ENCODE results near the gene KIF19. TPM values are rescaled to one million over a fixed set of nuclear protein-coding genes. Genes with fewer than 3 reads are reported as not detected.
A peak's percentile ranks its signal among the peaks of the same experiment; 100 is the strongest.

Gene KIF19
- total and polyA plus RNA-seq, 5 donors = 0.14 to 0.88 (median 0.25) TPM

GRCh38 chr17:74354123-74354522, 28.1 kb downstream of the KIF19 start:
- Histone ChIP-seq H3K4me1 (ENCODE audit: control insufficient read depth, insufficient read depth, low read length) (no peaks in the 10 kb centered on the region), H3K4me3 (ENCODE audit: low read length) (no peak overlapping the region), H3K27ac (ENCODE audit: low read length) (no peak overlapping the region), H3K9me3 (ENCODE audit: control insufficient read depth, low read length) (no peaks in the 10 kb centered on the region), H3K27me3 (ENCODE audit: control insufficient read depth, insufficient read depth) (no peaks in the 10 kb centered on the region)
- intact Hi-C loops (cut with DNase I) = loop anchor here in 1 of 4 donors (5.0 kb wide), 1 partner anchor 47 kb away; no protein-coding TSS in a partner anchor
- DNase-seq = peak; percentile 55 to 78 (median 76)
- ATAC-seq = peak; percentile 17 to 43
- WGBS = 9% methylated on average over 29 of the region's 29 CpGs

DNA sequence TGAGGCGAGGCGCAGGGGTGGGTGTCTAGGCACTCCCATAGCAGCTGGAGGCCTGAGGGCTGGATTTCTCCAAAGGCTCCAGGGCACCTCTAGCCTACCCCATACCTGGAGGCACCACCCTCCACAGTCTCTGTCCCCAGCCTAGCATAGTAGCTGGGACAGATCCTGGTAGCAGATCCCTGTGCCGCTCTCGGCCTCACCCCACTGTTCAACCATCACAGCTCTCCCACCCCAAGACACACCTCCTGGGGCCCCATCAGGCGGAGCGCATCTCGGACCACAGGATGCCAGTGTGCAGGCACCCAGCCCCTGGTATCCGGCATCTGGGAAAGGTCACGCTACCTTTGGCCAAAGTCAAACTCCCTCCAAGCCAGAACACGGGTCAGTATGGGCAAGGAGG, 28.5 kb downstream of the KIF19 start:
- H3K27me3 ChIP-seq (ENCODE audit: control insufficient read depth, insufficient read depth) = no peaks in the 10 kb centered on the region
- H3K9me3 ChIP-seq (ENCODE audit: control insufficient read depth, low read length) = no peaks in the 10 kb centered on the region
- no peak overlapping the region for H3K27ac ChIP-seq (ENCODE audit: low read length)
- no peaks in the 10 kb centered on the region for H3K4me1 ChIP-seq (ENCODE audit: control insufficient read depth, insufficient read depth, low read length)
- DNase-seq (no peak), ATAC-seq (no peak)
- H3K4me3 ChIP-seq (ENCODE audit: low read length) = no peak overlapping the region
- intact Hi-C loops (cut with DNase I) = loop anchor here in 1 of 4 donors (5.0 kb wide), 1 partner anchor 47 kb away; no protein-coding TSS in a partner anchor
- WGBS = 79% methylated on average over 10 of the region's 10 CpGs

- 83% methylated on average over 8 of the region's 8 CpGs for WGBS
- no peak overlapping the region for H3K27ac ChIP-seq (ENCODE audit: low read length)
- no peak overlapping the region for H3K4me3 ChIP-seq (ENCODE audit: low read length)
- DNase-seq (no peak), ATAC-seq (no peak)
- H3K27me3 ChIP-seq (ENCODE audit: control insufficient read depth, insufficient read depth) = no peaks in the 10 kb centered on the region
- no peaks in the 10 kb centered on the region for H3K9me3 ChIP-seq (ENCODE audit: control insufficient read depth, low read length)
- no peaks in the 10 kb centered on the region for H3K4me1 ChIP-seq (ENCODE audit: control insufficient read depth, insufficient read depth, low read length)
- intact Hi-C loops (cut with DNase I) = no loop called here
Measured at GRCh38 chr17:74355065-74355464, 29.0 kb downstream of the KIF19 start.

DNA sequence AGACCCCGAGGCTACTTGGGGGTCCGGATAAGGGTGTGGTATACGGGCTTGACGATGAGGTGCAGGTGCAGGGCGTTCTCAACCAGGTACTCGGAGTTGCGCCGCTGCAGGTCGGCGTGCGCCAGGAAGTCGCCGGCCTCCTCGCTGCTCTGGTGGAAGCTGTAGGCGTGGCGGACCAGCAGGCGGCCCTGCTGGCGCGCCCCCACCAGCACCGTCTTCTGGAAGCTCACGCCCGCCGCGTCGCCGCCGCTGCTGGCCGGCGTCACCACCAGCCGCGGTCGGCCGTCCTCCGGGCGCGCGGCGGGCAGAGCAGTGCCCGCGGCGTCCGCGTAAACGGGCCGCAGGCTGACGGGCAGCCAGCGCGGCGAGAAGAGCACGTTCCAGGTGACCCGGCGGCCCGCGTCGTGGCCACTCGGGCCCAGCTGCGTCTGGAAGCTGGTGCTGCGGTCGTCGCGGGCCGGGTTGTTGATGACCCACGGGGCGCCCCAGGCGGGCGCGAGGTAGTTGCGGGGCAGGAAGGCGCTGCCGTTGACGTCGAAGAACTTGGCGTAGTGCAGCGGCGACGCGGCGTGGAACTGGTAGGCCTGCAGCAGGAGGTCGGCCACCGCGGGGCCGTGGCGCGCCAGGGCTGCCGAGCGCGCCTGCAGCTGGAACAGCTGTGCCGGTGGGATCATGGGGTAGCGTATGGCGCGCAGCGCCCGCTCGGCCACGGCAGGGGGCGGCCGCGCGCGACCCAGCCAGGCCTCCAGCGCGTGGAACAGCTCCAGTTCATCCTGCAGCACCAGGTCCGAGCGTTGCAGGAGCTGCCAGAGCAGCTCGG, 30.8 kb downstream of the KIF19 start:
- 3% methylated on average over 105 of the region's 105 CpGs for WGBS
- peak overlapping the region; percentile 3 for H3K4me3 ChIP-seq (ENCODE audit: low read length)
- no peaks in the 10 kb centered on the region for H3K27me3 ChIP-seq (ENCODE audit: control insufficient read depth, insufficient read depth)
- DNase-seq (peak in 1 of 3 donors; percentile 63), ATAC-seq (peak; percentile 10 to 34)
- intact Hi-C loops (cut with DNase I) = no loop called here
- no peaks in the 10 kb centered on the region for H3K4me1 ChIP-seq (ENCODE audit: control insufficient read depth, insufficient read depth, low read length)
- no peak overlapping the region for H3K27ac ChIP-seq (ENCODE audit: low read length)
- H3K9me3 ChIP-seq (ENCODE audit: control insufficient read depth, low read length) = no peaks in the 10 kb centered on the region

GRCh38 chr17:74357466-74357809, 31.4 kb downstream of the KIF19 start:
- Histone ChIP-seq H3K9me3 (ENCODE audit: control insufficient read depth, low read length) (no peaks in the 10 kb centered on the region), H3K4me3 (ENCODE audit: low read length) (peak overlapping the region; percentile 3), H3K27me3 (ENCODE audit: control insufficient read depth, insufficient read depth) (no peaks in the 10 kb centered on the region), H3K4me1 (ENCODE audit: control insufficient read depth, insufficient read depth, low read length) (no peaks in the 10 kb centered on the region), H3K27ac (ENCODE audit: low read length) (no peak overlapping the region)
- intact Hi-C loops (cut with DNase I) = no loop called here
- 18% methylated on average over 32 of the region's 32 CpGs for WGBS
- DNase-seq (no peak), ATAC-seq (no peak)

DNA sequence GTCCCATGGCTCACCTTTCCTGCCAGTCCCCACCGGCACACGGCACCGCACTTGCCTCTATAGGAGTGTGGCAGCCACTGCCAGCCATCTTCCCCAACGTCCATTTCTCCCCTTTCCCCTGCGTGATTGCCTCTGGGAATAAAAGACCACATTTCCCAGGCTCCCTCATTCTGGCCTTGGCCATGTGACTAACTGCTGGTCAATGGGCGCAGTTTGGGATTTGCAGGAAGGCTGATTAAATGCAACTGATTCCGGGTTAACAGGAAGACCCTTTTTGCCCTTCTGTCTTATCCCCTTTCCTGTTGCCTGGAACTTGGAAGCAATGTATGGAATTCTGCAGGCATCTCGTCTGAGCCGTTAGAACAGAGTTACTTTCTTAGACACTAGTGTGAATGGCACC, 32.7 kb downstream of the KIF19 start:
- Histone ChIP-seq H3K27ac (ENCODE audit: low read length) (no peak overlapping the region), H3K4me1 (ENCODE audit: control insufficient read depth, insufficient read depth, low read length) (no peaks in the 10 kb centered on the region), H3K4me3 (ENCODE audit: low read length) (no peak overlapping the region), H3K9me3 (ENCODE audit: control insufficient read depth, low read length) (no peaks in the 10 kb centered on the region), H3K27me3 (ENCODE audit: control insufficient read depth, insufficient read depth) (no peaks in the 10 kb centered on the region)
- 80% methylated on average over 9 of the region's 9 CpGs for WGBS
- intact Hi-C loops (cut with DNase I) = no loop called here
- ATAC-seq (no peak), DNase-seq (no peak)

- Histone ChIP-seq H3K27ac (ENCODE audit: low read length) (no peak overlapping the region), H3K9me3 (ENCODE audit: control insufficient read depth, low read length) (no peaks in the 10 kb centered on the region), H3K27me3 (ENCODE audit: control insufficient read depth, insufficient read depth) (no peaks in the 10 kb centered on the region), H3K4me1 (ENCODE audit: control insufficient read depth, insufficient read depth, low read length) (no peaks in the 10 kb centered on the region), H3K4me3 (ENCODE audit: low read length) (no peak overlapping the region)
- ATAC-seq = no peak
- intact Hi-C loops (cut with DNase I) = loop anchor here in 3 of 4 donors (5.0 to 10.0 kb wide), 2 partner anchors 58 to 145 kb away; partner anchors contain the start of gene TTYH2 (in 2 of the 3)
- DNase-seq = peak in 1 of 3 donors; percentile 38
- WGBS = 93% methylated on average over 22 of the region's 22 CpGs
Measured at GRCh38 chr17:74359916-74360315, 33.9 kb downstream of the KIF19 start.

DNA sequence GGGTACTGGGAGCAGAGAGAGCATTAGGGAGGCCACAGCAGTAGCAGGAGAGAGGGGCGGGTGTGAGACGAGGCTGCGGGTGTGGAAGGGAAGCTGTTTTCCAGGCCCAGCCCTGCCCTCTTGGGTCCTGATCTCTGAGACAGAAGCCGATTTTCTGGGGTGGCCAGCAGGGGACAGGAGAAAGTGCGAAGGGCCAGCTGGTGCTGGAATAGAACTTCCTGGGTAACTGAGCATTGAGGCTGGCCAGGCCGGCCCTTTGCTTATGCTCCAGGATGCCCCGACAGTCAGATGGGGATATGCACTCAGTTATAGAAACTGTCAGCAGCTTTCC, 34.8 kb downstream of the KIF19 start:
- intact Hi-C loops (cut with DNase I) = loop anchor here in 3 of 4 donors (5.0 to 10.0 kb wide), 2 partner anchors 59 to 146 kb away; partner anchors contain the start of gene TTYH2 (in 2 of the 3)
- no peak overlapping the region for H3K27ac ChIP-seq (ENCODE audit: low read length)
- no peaks in the 10 kb centered on the region for H3K9me3 ChIP-seq (ENCODE audit: control insufficient read depth, low read length)
- DNase-seq (peak in 2 of 3 donors; percentile 28 to 29), ATAC-seq (no peak)
- H3K4me1 ChIP-seq (ENCODE audit: control insufficient read depth, insufficient read depth, low read length) = no peaks in the 10 kb centered on the region
- WGBS = 51% methylated on average over 7 of the region's 7 CpGs
- no peaks in the 10 kb centered on the region for H3K27me3 ChIP-seq (ENCODE audit: control insufficient read depth, insufficient read depth)
- H3K4me3 ChIP-seq (ENCODE audit: low read length) = no peak overlapping the region

DNA sequence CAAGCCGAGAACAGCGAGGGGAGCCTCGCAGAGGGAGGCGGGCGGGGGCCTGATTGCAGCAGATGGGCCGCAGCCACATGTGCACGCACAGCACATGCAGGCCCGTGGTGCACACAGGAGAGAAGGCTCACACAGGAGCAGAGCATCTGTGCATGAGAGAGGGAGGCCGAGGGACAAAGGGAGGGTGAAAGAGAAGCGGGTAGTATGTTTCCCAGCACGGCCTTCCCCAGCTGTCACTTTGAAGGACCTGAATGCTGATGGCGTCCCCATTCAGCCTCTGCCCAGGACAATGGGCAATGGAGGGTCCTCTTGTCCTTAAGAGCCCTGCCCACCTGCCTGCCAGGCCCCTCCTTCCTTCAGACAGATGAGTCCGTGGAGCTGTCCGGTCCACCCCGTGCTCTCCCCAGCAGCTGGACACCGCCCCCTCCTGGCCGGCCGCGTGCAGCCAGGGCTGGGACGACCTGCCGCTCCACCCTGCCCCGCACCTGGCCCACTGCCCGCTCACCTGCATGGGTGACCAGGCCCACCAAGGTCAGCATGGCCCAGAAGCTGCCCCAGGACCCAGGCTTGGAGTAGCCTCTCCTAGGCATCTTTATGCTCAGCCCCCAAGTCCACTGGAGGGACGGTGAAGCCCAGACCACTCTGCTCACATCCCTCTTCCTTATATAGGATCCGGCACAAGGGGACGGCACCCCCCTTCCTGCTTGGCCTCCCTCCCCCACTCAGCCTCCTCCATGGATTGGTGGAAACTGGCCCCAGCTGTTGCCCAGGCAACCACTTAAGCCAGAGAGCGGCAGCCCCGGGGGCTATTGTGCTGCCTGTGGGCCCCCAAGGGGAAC, 35.4 kb downstream of the KIF19 start, which contains the start of gene BTBD17:
BTBD17 (minus strand) TSS at position 639 of the 839 bp plus-strand sequence; CDS start at position 590, 49 bp downstream.
- DNase-seq (peak; percentile 58 to 88 (median 85)), ATAC-seq (peak; percentile 80 to 85)
- no peaks in the 10 kb centered on the region for H3K9me3 ChIP-seq (ENCODE audit: control insufficient read depth, low read length)
- intact Hi-C loops (cut with DNase I) = loop anchor here (2.0 to 10.0 kb wide), 3 partner anchors 59 to 147 kb away; partner anchors contain the start of gene TTYH2 (in 2 of the 4)
- no peaks in the 10 kb centered on the region for H3K27me3 ChIP-seq (ENCODE audit: control insufficient read depth, insufficient read depth)
- 22% methylated on average over 28 of the region's 28 CpGs for WGBS
- no peak within 1 kb of the TSS for H3K4me3 ChIP-seq (ENCODE audit: low read length)
- no peak within 1 kb of the TSS for H3K27ac ChIP-seq (ENCODE audit: low read length)
- no peaks in the 10 kb centered on the region for H3K4me1 ChIP-seq (ENCODE audit: control insufficient read depth, insufficient read depth, low read length)

GRCh38 chr17:74362069-74362405, 36.0 kb downstream of the KIF19 start:
- intact Hi-C loops (cut with DNase I) = loop anchor here (2.0 to 10.0 kb wide), 3 partner anchors 60 to 147 kb away; partner anchors contain the start of gene TTYH2 (in 2 of the 4)

More at GRCh38 chr17:74362069-74362405, 36.0 kb downstream of the KIF19 start:
- H3K4me3 ChIP-seq (ENCODE audit: low read length) = no peak overlapping the region
- H3K27ac ChIP-seq (ENCODE audit: low read length) = no peak overlapping the region
- WGBS = 17% methylated on average over 9 of the region's 9 CpGs
- no peak for DNase-seq
- H3K4me1 ChIP-seq (ENCODE audit: control insufficient read depth, insufficient read depth, low read length) = no peaks in the 10 kb centered on the region
- H3K27me3 ChIP-seq (ENCODE audit: control insufficient read depth, insufficient read depth) = no peaks in the 10 kb centered on the region
- no peak for ATAC-seq
- H3K9me3 ChIP-seq (ENCODE audit: control insufficient read depth, low read length) = no peaks in the 10 kb centered on the region

Measured in right cardiac atrium (tissue), 5 donors.